HFF-Myc (cell line): ENCODE measurements around the gene KLHL42.

Experiments
- DNase-seq: peaks from one replicate; pipeline ENCODE4 v3.0.0-alpha.2; 2011; ENCODE audit warnings: low read depth; ENCODE audit errors: extremely low read depth
- H3K4me3 ChIP-seq: replicated peaks from 2 replicates; pipeline ENCODE4 v1.5.1; 2011; ENCODE audit warnings: low read depth, mild to moderate bottlenecking, control low read depth, low read length
- CTCF ChIP-seq: IDR thresholded peaks from 2 replicates; pipeline ENCODE4 v1.5.1; 2012; ENCODE audit warnings: mild to moderate bottlenecking, low read depth, low read length, control low read depth; ENCODE audit errors: missing control alignments

KLHL42 gene

GRCh38 chr12:27780612-27781408 is 777 bp downstream of the KLHL42 start:
- peak overlapping the region; percentile 71 for H3K4me3 ChIP-seq
- no peak for DNase-seq
- no peak for TF ChIP-seq CTCF

GRCh38 chr12:27781680-27782079 is 1.6 kb downstream of the KLHL42 start:
- no peak for DNase-seq
- TF ChIP-seq CTCF: no peak
- H3K4me3 ChIP-seq: peak overlapping the region; percentile 71

DNA sequence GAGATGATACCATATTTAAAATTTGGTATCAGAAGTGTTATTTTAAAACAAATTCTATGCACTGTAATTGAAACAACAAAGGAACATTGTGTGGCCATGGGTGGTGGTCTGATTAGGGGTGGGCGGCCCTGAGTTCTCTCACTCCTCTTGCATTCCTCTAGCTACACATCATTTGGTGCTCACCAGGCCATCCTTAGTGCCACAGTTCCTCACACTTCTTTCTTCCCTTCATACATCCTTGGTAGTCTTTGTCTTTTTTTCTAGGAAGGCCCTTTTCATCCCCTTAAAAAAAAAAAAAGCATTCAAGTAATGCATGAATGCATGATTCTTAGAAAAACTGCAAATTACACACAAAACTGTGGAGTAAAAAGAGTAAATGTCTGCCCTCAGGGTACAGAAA is 2.4 kb downstream of the KLHL42 start:
- peak overlapping the region; percentile 71 for H3K4me3 ChIP-seq
- TF ChIP-seq CTCF: no peak
- no peak for DNase-seq

GRCh38 chr12:27785882-27786570 is 6.0 kb downstream of the KLHL42 start:
- TF ChIP-seq CTCF: no peak
- no peak for DNase-seq
- no peak overlapping the region for H3K4me3 ChIP-seq

DNA sequence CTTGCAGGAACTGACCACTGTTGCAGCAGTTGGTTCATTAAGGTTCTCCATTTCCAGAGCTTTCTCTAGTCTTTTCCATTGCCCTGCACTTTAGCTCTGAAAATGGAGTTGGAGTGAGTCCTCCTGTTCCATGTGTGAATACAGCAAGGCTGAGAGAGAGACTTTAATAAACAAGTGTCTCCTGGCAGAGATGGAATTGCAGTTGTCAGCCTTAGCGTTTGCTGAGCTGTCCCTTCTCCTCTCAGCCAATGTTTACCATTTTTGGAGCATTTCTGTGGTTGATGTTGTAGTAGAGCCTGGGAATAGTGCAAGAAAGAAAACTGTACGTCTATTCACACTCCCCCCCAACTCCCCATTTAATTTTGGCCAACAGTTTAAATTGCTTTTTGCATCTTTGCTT is 7.5 kb downstream of the KLHL42 start:
- H3K4me3 ChIP-seq: no peak overlapping the region
- DNase-seq: no peak
- no peak for TF ChIP-seq CTCF

DNA sequence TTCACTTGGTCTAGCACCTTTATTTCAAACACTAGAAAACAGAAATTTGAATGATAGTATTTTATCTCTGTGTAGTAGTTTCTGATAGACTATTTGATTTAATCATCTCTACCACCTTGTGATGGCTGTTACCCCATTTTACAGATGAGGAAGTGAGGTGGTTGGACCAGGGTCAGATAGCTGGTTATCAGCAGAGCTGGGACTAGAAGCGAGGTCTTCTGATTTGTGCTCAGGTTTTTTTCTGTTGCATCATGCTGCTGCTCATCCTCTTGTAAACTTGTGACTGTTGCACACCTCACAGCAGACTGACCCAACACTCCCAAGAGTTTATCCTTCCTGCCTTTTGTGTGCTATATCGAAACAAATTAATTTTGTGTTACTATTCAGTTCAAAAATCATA is 10.1 kb downstream of the KLHL42 start:
- H3K4me3 ChIP-seq: no peak overlapping the region
- DNase-seq: no peak
- TF ChIP-seq CTCF: no peak
